Measurements from ENCODE around the gene TRIP10.
"Not testable (repeated sequence)": the region's sequence is repeated elsewhere in the genome, so short reads cannot be mapped to it uniquely, and the experiment has no call there.

DNA sequence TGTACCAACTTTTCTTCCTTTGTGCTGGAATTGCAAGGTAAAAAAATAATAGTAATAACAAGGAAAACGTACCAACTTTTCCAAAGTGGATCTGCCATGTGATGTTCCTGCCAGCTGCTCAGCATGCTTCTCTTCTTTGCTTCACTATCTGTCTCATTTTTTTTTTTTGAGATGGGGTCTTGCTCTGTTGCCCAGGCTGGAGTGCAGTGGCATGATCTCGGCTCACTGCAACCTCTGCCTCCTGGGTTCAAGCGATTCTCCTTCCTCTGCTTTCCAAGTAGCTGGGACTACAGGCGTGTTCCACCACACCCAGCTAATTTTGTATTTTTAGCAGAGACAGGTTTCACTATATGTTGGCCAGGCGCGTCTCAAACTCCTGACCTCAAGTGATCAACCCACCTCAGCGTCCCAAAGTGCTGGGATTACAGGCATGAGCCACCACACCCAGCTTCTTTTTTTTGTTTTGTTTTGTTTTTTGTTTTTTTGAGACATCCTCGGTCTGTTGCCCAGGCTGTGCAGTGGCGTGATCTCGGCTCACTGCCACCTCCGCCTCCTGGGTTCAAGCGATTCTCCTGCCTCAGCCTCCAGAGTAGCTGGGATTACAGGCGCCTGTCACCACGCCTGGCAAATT, 60.8 kb downstream of the TRIP10 start:
- TF ChIP-seq SETDB1 (CRISPR knock-in tag; IDR thresholded peaks at IDR 0.05; ENCODE audit: borderline replicate concordance); POLR2A (IDR thresholded peaks at IDR 0.05; ENCODE audit: insufficient read depth in 1 of 2, low read depth in 2 of 2, low read length in 2 of 2); ZFX (CRISPR knock-in tag; IDR thresholded peaks at IDR 0.05; ENCODE audit: low read depth): not testable (repeated sequence)
- TF ChIP-seq, protein P1, sequence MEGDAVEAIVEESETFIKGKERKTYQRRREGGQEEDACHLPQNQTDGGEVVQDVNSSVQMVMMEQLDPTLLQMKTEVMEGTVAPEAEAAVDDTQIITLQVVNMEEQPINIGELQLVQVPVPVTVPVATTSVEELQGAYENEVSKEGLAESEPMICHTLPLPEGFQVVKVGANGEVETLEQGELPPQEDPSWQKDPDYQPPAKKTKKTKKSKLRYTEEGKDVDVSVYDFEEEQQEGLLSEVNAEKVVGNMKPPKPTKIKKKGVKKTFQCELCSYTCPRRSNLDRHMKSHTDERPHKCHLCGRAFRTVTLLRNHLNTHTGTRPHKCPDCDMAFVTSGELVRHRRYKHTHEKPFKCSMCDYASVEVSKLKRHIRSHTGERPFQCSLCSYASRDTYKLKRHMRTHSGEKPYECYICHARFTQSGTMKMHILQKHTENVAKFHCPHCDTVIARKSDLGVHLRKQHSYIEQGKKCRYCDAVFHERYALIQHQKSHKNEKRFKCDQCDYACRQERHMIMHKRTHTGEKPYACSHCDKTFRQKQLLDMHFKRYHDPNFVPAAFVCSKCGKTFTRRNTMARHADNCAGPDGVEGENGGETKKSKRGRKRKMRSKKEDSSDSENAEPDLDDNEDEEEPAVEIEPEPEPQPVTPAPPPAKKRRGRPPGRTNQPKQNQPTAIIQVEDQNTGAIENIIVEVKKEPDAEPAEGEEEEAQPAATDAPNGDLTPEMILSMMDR (CRISPR knock-in tag; IDR thresholded peaks at IDR 0.05) = not testable (repeated sequence)

All from HepG2 (cell line).